SK-N-MC (cell line): ENCODE data around the gene CACNA1A.

Experiments
- EZH2 ChIP-seq: fragments of 200-600 bp; sonication (generic); IDR thresholded peaks from one replicate; pipeline ENCODE4 v1.6.1; 2017; ENCODE audit warnings: antibody characterized with exemption
- FOXP2 ChIP-seq: optimal IDR thresholded peaks from 2 replicates; pipeline ENCODE3; 2011; ENCODE audit warnings: mild to moderate bottlenecking, moderate library complexity; ENCODE audit not compliant: insufficient read depth; ENCODE audit errors: extremely low read length, control extremely low read depth
- POLR2AphosphoS5 ChIP-seq: IDR thresholded peaks from 2 replicates; pipeline ENCODE4 v1.6.1; 2012; ENCODE audit warnings: mild to moderate bottlenecking, low read depth, low read length, borderline replicate concordance

DNA sequence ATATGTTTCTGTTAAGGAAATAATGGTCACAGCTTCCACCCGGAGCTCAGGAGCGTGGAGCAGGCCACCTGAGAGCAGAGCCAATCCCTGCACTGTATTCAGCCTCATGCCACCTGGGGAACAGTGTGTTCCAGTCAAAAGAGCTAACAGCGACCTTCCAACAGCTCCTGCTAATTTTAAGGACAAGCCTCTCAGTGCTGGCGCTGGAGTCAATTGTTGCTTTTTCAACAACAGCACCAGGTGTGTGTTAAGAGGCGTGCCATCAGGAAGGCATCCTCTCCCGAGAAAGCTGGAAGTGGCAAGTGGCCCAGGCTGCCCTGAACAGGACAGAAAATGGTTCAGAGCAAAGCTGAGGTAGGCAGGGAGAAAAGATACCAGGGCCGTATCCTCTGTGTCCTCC is 102.0 kb downstream of the CACNA1A start:
- TF ChIP-seq EZH2 (no peak), POLR2AphosphoS5 (no peak), FOXP2 (no peak)
